H1 (cell line): ENCODE measurements around the gene SAPCD1. TPM values are rescaled to one million over a fixed set of nuclear protein-coding genes. Genes with fewer than 3 reads are reported as not detected.

Experiments
- CTCF ChIA-PET: fragments of 300-600 bp; sonication (Branson Sonifier 250); formaldehyde crosslinking; loops from one replicate; lab custom pipeline; 2021; ENCODE audit not compliant: partially characterized antibody; lab: Charles Lee
- POLR2A ChIA-PET: fragments of 300-600 bp; sonication (Branson Sonifier 250); formaldehyde crosslinking; loops from one replicate; lab custom pipeline; 2021; ENCODE audit warnings: inconsistent platforms; ENCODE audit not compliant: partially characterized antibody; lab: Charles Lee
- DNase-seq, 2 experiments: peaks; one replicate each; pipeline versions ENCODE4 v3.0.0 to v3.0.0-alpha.2; 2010 to 2022; ENCODE audit warnings: low spot score in 2 of 2, low read depth in 1 of 2, mixed read lengths in 1 of 2
- FAIRE-seq: peaks from 2 replicates; lab custom pipeline; 2011; peaks lifted over from hg19 to GRCh38; lab: Jason Lieb, UNC
- H2AFZ ChIP-seq: 2 replicates; pipeline ENCODE4 v1.8.1; 2012; ENCODE audit warnings: low read length, inconsistent platforms
- H2AK5ac ChIP-seq: 2 replicates; pipeline ENCODE4 v1.6.1; 2013; ENCODE audit warnings: low read depth, low read length
- H2BK120ac ChIP-seq: replicated peaks from 2 replicates; pipeline ENCODE3; 2013; ENCODE audit warnings: low read depth, low read length, inconsistent platforms
- H2BK12ac ChIP-seq: 2 replicates; pipeline ENCODE4 v1.6.1; 2013; ENCODE audit warnings: low read depth, low read length
- H2BK15ac ChIP-seq: 2 replicates; pipeline ENCODE4 v1.6.1; 2013; ENCODE audit warnings: low read length
- H2BK20ac ChIP-seq: 2 replicates; pipeline ENCODE4 v1.6.1; 2013; ENCODE audit warnings: low read length
- H2BK5ac ChIP-seq: 2 replicates; pipeline ENCODE4 v1.6.1; 2013; ENCODE audit warnings: low read depth, low read length
- H3K14ac ChIP-seq: 2 replicates; pipeline ENCODE4 v1.6.1; 2013; ENCODE audit warnings: inconsistent platforms; ENCODE audit not compliant: insufficient read length
- H3K18ac ChIP-seq: 2 replicates; pipeline ENCODE4 v1.6.1; 2013; ENCODE audit warnings: low read length; ENCODE audit errors: extremely low read depth
- H3K23ac ChIP-seq: 2 replicates; pipeline ENCODE4 v1.6.1; 2013; ENCODE audit warnings: inconsistent platforms; ENCODE audit not compliant: insufficient read length
- H3K23me2 ChIP-seq: 2 replicates; pipeline ENCODE4 v1.6.1; 2013; ENCODE audit warnings: low read depth, low read length
- H3K27ac ChIP-seq: 2 replicates; pipeline ENCODE4 v1.6.1; 2011; ENCODE audit warnings: low read depth, low read length, inconsistent platforms
- H3K27me3 ChIP-seq, 4 experiments: replicated peaks in 1 of 4; 1 replicate in 1 of 4; 2 replicates in 3 of 4; pipeline versions ENCODE4 v1.6.1 to v1.8.1; 2011 to 2013; ENCODE audit warnings: low read length in 3 of 4, mild to moderate bottlenecking in 3 of 4, inconsistent platforms in 2 of 4, mixed read lengths in 2 of 4, moderate library complexity in 1 of 4; ENCODE audit not compliant: control insufficient read depth in 3 of 4, insufficient read depth in 3 of 4; ENCODE audit errors: extremely low read depth in 1 of 4
- H3K36me3 ChIP-seq, 4 experiments: 2 replicates each; pipeline versions ENCODE4 v1.6.1 to v1.8.1; 2011 to 2013; ENCODE audit warnings: mild to moderate bottlenecking in 4 of 4, low read length in 3 of 4, moderate library complexity in 2 of 4, control low read depth in 1 of 4, inconsistent platforms in 1 of 4; ENCODE audit not compliant: insufficient read depth in 4 of 4, control insufficient read depth in 2 of 4
- H3K4ac ChIP-seq: replicated peaks from 2 replicates; pipeline ENCODE3; 2013; ENCODE audit warnings: low read length, low read depth, mixed read lengths, inconsistent platforms; ENCODE audit not compliant: insufficient read length
- H3K4me1 ChIP-seq, 4 experiments: replicated peaks in 1 of 4; 1 replicate in 1 of 4; 2 replicates in 3 of 4; pipeline versions ENCODE4 v1.6.1 to v1.8.1; 2011 to 2013; ENCODE audit warnings: low read length in 3 of 4, inconsistent platforms in 2 of 4, mixed read lengths in 1 of 4; ENCODE audit not compliant: insufficient read depth in 4 of 4, control insufficient read depth in 3 of 4
- H3K4me2 ChIP-seq, 2 experiments: 2 replicates each; pipeline versions ENCODE4 v1.6.1 to v1.8.1; 2011 to 2013; ENCODE audit warnings: low read depth in 2 of 2, low read length in 2 of 2, control low read depth in 1 of 2, inconsistent platforms in 1 of 2, mild to moderate bottlenecking in 1 of 2; ENCODE audit not compliant: insufficient read depth in 1 of 2
- H3K4me3 ChIP-seq, 4 experiments: fragments of 200-600, 300-600 bp in 1 of 4; sonication (generic), shearing (Covaris generic), sonication (Bioruptor Twin) in 1 of 4; 2 replicates each; pipeline versions ENCODE4 v1.5.1 to v1.8.1; 2011 to 2016; ENCODE audit warnings: low read length in 4 of 4, low read depth in 3 of 4, control low read depth in 2 of 4, inconsistent platforms in 2 of 4, mild to moderate bottlenecking in 2 of 4, mixed read lengths in 1 of 4, moderate library complexity in 1 of 4; ENCODE audit not compliant: insufficient read depth in 2 of 4; ENCODE audit errors: extremely low read depth in 1 of 4
- H3K56ac ChIP-seq: replicated peaks from 2 replicates; pipeline ENCODE3; 2013; ENCODE audit warnings: low read depth, mild to moderate bottlenecking, mixed read lengths, low read length, inconsistent platforms; ENCODE audit not compliant: insufficient read length
- H3K79me1 ChIP-seq: 2 replicates; pipeline ENCODE4 v1.6.1; 2013; ENCODE audit warnings: low read depth, low read length, control low read depth
- H3K79me2 ChIP-seq, 2 experiments: 2 replicates each; pipeline versions ENCODE4 v1.6.1 to v1.8.1; 2012 to 2013; ENCODE audit warnings: low read length in 2 of 2, mild to moderate bottlenecking in 2 of 2, inconsistent platforms in 1 of 2; ENCODE audit not compliant: insufficient read depth in 2 of 2, control insufficient read depth in 1 of 2
- H3K9ac ChIP-seq, 4 experiments: replicated peaks in 1 of 4; 1 replicate in 1 of 4; 2 replicates in 3 of 4; pipeline versions ENCODE4 v1.6.1 to v1.8.1; 2011 to 2013; ENCODE audit warnings: low read depth in 3 of 4, low read length in 3 of 4, control low read depth in 2 of 4, mild to moderate bottlenecking in 2 of 4, moderate library complexity in 2 of 4, inconsistent platforms in 1 of 4; ENCODE audit errors: extremely low read depth in 1 of 4
- H3K9me3 ChIP-seq, 2 experiments: 2 replicates each; pipeline versions ENCODE4 v1.6.1 to v1.8.1; 2012 to 2013; ENCODE audit warnings: mild to moderate bottlenecking in 2 of 2, moderate library complexity in 2 of 2, control low read depth in 1 of 2, inconsistent platforms in 1 of 2, low read depth in 1 of 2, low read length in 1 of 2, mixed read lengths in 1 of 2; ENCODE audit not compliant: insufficient read depth in 2 of 2
- H4K20me1 ChIP-seq, 2 experiments: replicated peaks in 1 of 2; 2 replicates each; pipeline versions ENCODE3 to v1.8.1; 2011 to 2013; ENCODE audit warnings: inconsistent platforms in 2 of 2, low read length in 2 of 2, mild to moderate bottlenecking in 1 of 2; ENCODE audit not compliant: insufficient read depth in 2 of 2, control insufficient read depth in 1 of 2
- H4K5ac ChIP-seq: 2 replicates; pipeline ENCODE4 v1.6.1; 2013; ENCODE audit warnings: low read length, low read depth, mixed read lengths, inconsistent platforms; ENCODE audit not compliant: insufficient read length
- H4K8ac ChIP-seq: 2 replicates; pipeline ENCODE4 v1.8.0; 2013; ENCODE audit warnings: mild to moderate bottlenecking, moderate library complexity, low read length, inconsistent platforms; ENCODE audit not compliant: insufficient read depth; ENCODE audit errors: extremely low read depth
- H4K91ac ChIP-seq: replicated peaks from 2 replicates; pipeline ENCODE3; 2013; ENCODE audit warnings: low read length, mixed read lengths, inconsistent platforms; ENCODE audit not compliant: insufficient read length
- ASH2L ChIP-seq: fragments of 200-600, 300-600 bp; sonication (generic); IDR thresholded peaks from one replicate; pipeline ENCODE4 v1.7.1; 2017; ENCODE audit warnings: low read length
- CBX5 ChIP-seq: fragments of 300-800, 300-1000 bp; sonication (generic); IDR thresholded peaks from 2 replicates; pipeline ENCODE4 v1.7.1; 2016; ENCODE audit warnings: antibody characterized with exemption, low read length, low read depth
- CBX8 ChIP-seq: fragments of 300-800, 300-1000 bp; sonication (generic); IDR thresholded peaks from 2 replicates; pipeline ENCODE4 v1.7.1; 2016; ENCODE audit warnings: low read depth, low read length, borderline replicate concordance
- HDAC6 ChIP-seq: IDR thresholded peaks from one replicate; pipeline ENCODE4 v1.7.1; 2012; ENCODE audit warnings: low read depth, mild to moderate bottlenecking, inconsistent platforms, low read length, moderate library complexity
- JUN ChIP-seq: IDR thresholded peaks from 2 replicates; pipeline ENCODE4 v1.6.1; 2011; ENCODE audit warnings: low read depth, mild to moderate bottlenecking, improper control_type of control experiment, low read length
- KDM5A ChIP-seq: fragments of 200-600 bp; IDR thresholded peaks from 2 replicates; pipeline ENCODE4 v1.7.1; 2012; ENCODE audit warnings: mild to moderate bottlenecking, low read length, inconsistent platforms, mixed read lengths
- POLR2AphosphoS5 ChIP-seq: IDR thresholded peaks from 2 replicates; pipeline ENCODE4 v1.6.1; 2011; ENCODE audit warnings: low read depth, low read length
- RFX5 ChIP-seq: IDR thresholded peaks from 2 replicates; pipeline ENCODE4 v1.6.1; 2011; ENCODE audit warnings: low read depth, low read length, improper control_type of control experiment, borderline replicate concordance
- SIX5 ChIP-seq: IDR thresholded peaks from 2 replicates; pipeline ENCODE4 v1.6.1; 2011; ENCODE audit warnings: mild to moderate bottlenecking, low read depth, low read length
- SUZ12 ChIP-seq: fragments of 200-600 bp; sonication (generic); IDR thresholded peaks from 2 replicates; pipeline ENCODE4 v1.6.1; 2012; ENCODE audit warnings: mild to moderate bottlenecking, inconsistent platforms, low read length, moderate library complexity, mixed read lengths
- TBP ChIP-seq: IDR thresholded peaks from 2 replicates; pipeline ENCODE4 v1.6.1; 2011; ENCODE audit warnings: low read depth, low read length, improper control_type of control experiment
- ZNF274 ChIP-seq: IDR thresholded peaks from 2 replicates; pipeline ENCODE4 v1.7.0; 2012; ENCODE audit warnings: low read length, borderline replicate concordance; ENCODE audit errors: extremely low read depth
- WGBS, 2 experiments: shearing (Covaris generic) in 1 of 2; methylation state at CpG; one replicate each; pipeline versions ENCODE4 v1.1.6 to v1.1.7; 2013 to 2015; ENCODE audit warnings: low lambda C conversion rate in 2 of 2, mixed read lengths in 2 of 2, inconsistent platforms in 1 of 2, low coverage in 1 of 2, missing lambda C conversion rate in 1 of 2; ENCODE audit not compliant: insufficient replicate concordance in 2 of 2, insufficient coverage in 1 of 2, insufficient read length in 1 of 2; ENCODE audit errors: extremely low coverage in 1 of 2, missing lambda C conversion rate in 1 of 2; 5-methylcytosine and 5-hydroxymethylcytosine counted together
- polyA plus RNA-seq, 7 experiments: library from polyadenylated mRNA; depleted of rRNA in 3 of 7; stranded (reverse) in 5 of 7; unstranded in 2 of 7; fragments of >200 nt in 5 of 7; fragments of 200-250 nt in 2 of 7; gene quantifications; 1 replicate in 5 of 7; 2 replicates in 1 of 7; 4 replicates in 1 of 7; pipeline versions ENCODE4 v1.2.1 to v1.2.3, GENCODE V29; 2011 to 2013; ENCODE audit warnings: missing spikeins in 2 of 7, mixed read lengths in 2 of 7
- total RNA-seq: library from RNA; stranded (reverse); fragmentation: NEBNext Ultra II Directional; extraction: Animal tissue kit (Norgen Biotek cat#: 25700); gene quantifications from 2 replicates; pipeline ENCODE4 v1.2.1, GENCODE V29; 2021

SAPCD1 gene
- total and polyA plus RNA-seq, 2 of the 8 experiments (the other 6 are each of a cell fraction or from before 2014, with no cell fraction given), result 3.1 to 5.9 TPM

DNA sequence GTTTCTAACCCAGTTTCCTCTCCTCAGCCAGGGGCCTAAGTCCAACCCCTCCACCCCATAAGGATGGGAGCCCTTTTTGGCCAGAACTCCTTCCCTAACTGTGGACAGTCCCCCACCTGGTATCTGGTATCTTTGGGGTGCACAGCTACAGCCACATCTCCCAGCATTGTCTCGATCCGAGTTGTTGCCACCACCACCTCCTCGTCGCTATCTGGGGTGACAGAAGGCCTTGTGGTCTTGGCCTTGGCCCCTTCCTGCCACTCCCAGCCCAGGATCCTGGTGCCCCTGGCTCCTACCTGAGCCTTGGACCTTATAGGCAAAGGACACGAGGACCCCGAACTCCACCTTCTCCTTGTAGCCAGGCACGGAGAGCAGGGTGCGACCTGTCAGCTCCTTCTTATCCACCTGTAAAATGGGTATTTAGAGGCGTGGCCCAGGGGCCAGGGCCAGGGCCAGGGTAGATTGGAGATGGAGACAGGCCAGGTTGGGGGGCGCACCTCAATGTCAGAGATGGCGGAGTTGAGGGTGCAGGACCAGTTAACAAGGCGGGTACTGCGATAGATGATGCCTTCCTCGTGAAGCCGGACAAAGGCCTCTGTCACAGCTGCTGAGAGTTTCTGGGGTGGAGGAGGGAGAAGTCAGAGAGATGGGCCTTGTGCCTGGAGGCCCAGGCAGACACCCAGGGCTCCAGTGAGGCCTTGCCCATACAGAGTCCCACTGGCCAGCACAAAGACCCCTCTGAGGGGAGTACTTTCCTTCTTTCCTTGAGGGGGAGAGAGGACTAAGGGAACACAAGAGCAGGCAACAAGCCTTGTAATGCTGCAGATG is 21.9 kb downstream of the SAPCD1 start:
- H4K8ac ChIP-seq, result no peak overlapping the region
- H2BK5ac ChIP-seq, result no peak overlapping the region
- H2AK5ac ChIP-seq, result no peak overlapping the region
- no peaks in the 10 kb centered on the region for H3K4me1 ChIP-seq
- no peaks in the 10 kb centered on the region; a peak in 1 of 7 replicates for H3K27me3 ChIP-seq
- H2AFZ ChIP-seq, result no peak overlapping the region
- H4K5ac ChIP-seq, result no peak overlapping the region
- no peak for DNase-seq
- 92% methylated on average over 15 of the region's 15 CpGs; no CpG with 5 or more reads in 1 of the 2 experiments for WGBS, 2 experiments
- no peak overlapping the region for H3K27ac ChIP-seq
- no peak overlapping the region for H3K4me2 ChIP-seq
- H3K23me2 ChIP-seq, result 0 out of 2 replicates have a peak, but pooled peaks cover 1% of the 10 kb centered on the region
- H3K79me2 ChIP-seq, result no peaks in the 10 kb centered on the region
- ChIA-PET CTCF (interaction anchor here (0.5 to 15.6 kb wide), 8 partner anchors 10 to 220 kb away, joined by 3 to 228 read pairs (median 4); partner anchors contain the start of genes LY6G5C and VWA7), POLR2A (interaction anchor here (0.8 to 10.3 kb wide), 15 partner anchors 8 to 145 kb away, joined by 3 to 85 read pairs (median 4); partner anchors contain the start of genes VARS1 and VWA7)
- no peak overlapping the region for H3K4me3 ChIP-seq
- no peaks in the 10 kb centered on the region for H3K79me1 ChIP-seq
- H2BK120ac ChIP-seq, result no peak overlapping the region
- no peak overlapping the region for H3K9ac ChIP-seq
- H3K23ac ChIP-seq, result no peak overlapping the region
- no peak overlapping the region for H2BK12ac ChIP-seq
- FAIRE-seq, result no peak
- H3K9me3 ChIP-seq, result no peaks in the 10 kb centered on the region
- H3K56ac ChIP-seq, result no peak overlapping the region
- H2BK15ac ChIP-seq, result no peak overlapping the region
- H3K4ac ChIP-seq, result no peak overlapping the region
- H3K14ac ChIP-seq, result no peak overlapping the region
- H3K36me3 ChIP-seq, result peaks cover 34 to 70% (median 52%) of the 10 kb centered on the region in 4 experiments
- H4K20me1 ChIP-seq, result peaks cover 1 to 3% of the 10 kb centered on the region in 2 experiments
- H4K91ac ChIP-seq, result no peak overlapping the region
- no peak overlapping the region for H2BK20ac ChIP-seq
- H3K18ac ChIP-seq, result no peak overlapping the region
- TF ChIP-seq POLR2AphosphoS5 (no peak), RFX5 (no peak), SIX5 (no peak), HDAC6 (no peak), CBX5 (no peak), CBX8 (no peak), ASH2L (no peak), KDM5A (no peak), ZNF274 (no peak), JUN (no peak), TBP (no peak), SUZ12 (no peak)
